ENCODE results near the gene ABCG2.

ABCG2 gene

DNA sequence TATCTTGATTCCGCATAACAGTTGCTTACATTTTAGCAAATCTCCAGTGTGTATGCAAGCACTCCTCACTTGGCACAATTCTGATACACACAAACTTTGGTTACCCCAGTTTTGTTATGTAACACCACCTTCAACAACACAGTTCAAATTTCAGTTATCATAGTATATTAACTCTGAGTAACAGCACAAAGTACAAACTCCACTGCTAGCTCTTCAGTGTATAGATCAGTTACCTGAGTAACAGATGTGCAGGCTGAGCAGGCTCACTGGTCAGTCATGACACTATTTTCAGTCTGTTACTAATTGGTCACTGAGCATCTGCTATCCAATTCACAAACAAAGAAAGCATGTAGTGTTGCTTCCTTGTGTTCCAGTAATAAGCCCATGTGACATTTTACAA, 95.6 kb downstream of the ABCG2 start:
- DNase-seq = no peak

GRCh38 chr4:88062311-88062710, 96.1 kb downstream of the ABCG2 start:
- no peak for DNase-seq

- DNase-seq = no peak
Observed at GRCh38 chr4:88060431-88060830, 98.0 kb downstream of the ABCG2 start.

DNA sequence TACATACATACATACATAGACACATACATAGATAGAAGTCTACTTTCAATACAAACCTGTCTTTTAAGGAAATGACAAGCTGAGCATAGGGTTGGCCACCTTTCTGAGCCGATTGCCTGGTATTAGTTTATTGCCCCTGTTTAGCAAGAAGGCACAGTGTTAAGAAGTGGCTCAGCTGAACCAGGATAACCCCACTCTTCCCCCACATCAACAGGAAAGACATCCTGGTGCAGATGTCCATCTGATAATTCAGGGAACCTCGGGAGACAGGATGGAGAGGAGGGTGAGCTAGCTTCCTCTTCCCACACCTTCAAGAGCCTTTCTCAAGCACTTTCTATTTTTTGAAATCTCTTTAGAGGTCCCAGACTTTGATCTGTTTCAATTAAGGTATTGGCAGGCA, 98.7 kb downstream of the ABCG2 start:
- no peak for DNase-seq

DNA sequence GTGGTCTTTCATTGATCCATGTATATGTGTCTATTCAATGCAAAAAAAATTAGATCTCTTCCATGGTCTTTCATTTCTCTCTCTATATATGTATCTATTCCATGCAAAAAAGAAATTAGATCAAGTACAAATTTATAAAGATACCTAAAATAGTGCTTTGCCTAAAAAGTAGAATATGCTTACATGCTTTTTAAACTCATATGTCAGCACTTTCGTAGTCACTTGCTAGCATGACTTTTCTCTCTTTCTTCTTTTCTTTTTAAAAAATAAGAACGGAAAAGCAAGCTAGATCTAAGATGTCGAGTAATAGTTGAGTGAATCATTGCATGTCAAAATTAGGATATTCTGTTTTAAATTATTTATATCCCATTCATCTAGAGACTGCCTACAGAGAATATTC, 100.1 kb downstream of the ABCG2 start:
- no peak for DNase-seq

DNA sequence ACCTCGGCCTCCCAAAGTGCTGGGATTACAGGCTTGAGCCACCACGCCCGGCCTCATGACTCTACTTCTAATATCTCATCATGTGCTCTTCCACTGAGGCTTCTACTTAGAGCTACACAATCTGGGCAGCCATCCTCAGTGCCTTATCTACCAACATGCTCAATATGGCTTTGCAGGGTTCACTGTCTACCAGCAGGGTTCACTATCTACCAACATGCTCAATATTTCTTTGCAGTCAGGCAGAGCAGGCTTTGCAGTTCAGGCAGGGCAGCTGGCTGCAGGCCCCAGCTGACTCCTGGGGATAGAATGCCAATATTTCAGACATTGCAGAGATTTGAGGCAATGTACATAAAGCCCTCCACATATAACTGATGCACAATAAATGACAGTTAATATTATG, 103.5 kb downstream of the ABCG2 start:
- DNase-seq = no peak

GRCh38 chr4:88054229-88054628, 104.2 kb downstream of the ABCG2 start:
- no peak for DNase-seq

DNA sequence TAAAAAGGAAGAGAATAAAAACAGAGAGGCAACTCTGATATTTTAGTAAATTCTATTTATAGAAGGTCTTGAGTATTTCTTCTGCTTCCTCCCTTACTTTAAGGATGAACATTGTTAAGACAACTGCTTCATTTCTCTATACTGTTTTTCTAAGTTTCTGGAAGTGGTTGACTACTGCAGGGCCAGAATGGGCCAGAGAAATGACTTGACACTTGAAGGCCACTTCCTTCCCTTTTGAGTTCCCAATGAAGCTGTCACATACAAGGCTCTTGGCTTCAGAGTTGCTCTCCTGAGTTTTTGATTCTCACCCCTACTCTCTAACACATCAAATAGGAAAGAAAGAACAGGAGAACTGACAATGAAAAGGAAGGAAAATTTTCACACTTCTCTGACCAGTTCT, 113.4 kb downstream of the ABCG2 start:
- no peak for DNase-seq

DNA sequence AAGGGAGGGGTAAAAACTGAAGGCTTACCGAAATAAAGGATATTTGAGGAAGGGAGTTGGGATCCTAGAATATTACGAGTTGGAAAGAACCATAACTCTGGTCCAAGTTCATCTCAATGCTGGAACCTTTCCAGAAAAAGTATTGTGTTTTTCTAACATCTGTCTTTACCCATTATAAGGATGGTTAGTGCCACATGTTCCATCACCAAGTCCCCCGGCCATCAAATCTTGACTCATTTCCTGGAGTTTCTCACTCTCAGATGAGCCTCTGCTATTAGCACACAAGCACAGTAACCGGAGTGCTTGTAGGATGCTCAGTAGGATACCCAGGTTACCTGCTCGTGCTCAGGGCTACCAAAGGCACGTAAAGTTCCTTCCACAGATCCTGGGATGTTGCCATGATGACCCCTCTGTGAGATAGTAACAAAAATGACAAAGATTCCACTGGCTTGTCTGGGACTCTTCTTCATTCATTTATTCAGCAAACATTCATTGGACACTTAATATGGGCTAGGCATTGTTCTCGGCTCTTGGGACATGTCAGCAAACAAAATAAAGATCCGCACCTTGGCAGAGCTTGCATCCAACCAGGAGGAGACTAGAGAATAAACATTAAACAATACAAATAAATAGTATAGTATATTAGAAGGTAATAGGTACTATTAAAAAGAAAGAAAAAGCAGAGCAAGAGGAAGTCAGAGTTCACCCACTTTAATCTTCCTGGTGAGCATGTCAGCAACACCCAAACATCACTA, 114.7 kb downstream of the ABCG2 start:
- DNase-seq = no peak

DNA sequence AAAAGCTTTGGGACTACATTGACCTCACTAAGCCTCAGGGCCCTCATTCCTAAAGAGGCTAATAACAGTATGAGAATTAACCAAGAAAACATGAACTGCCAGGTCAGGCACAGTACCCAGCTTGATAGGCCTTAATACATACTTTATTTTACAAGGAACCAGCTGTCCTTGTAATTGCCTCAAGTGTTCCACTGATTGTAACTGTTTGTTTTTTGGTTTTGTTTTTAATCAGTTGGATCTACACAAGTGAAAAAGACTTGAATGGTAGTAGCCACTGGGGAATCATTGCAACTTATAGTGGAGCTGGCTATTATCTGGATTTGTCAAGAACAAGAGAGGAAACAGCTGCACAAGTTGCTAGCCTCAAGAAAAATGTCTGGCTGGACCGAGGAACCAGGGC, 115.4 kb downstream of the ABCG2 start:
- DNase-seq = no peak

- DNase-seq = no peak
Observed at GRCh38 chr4:88041626-88042025, 116.8 kb downstream of the ABCG2 start.

DNA sequence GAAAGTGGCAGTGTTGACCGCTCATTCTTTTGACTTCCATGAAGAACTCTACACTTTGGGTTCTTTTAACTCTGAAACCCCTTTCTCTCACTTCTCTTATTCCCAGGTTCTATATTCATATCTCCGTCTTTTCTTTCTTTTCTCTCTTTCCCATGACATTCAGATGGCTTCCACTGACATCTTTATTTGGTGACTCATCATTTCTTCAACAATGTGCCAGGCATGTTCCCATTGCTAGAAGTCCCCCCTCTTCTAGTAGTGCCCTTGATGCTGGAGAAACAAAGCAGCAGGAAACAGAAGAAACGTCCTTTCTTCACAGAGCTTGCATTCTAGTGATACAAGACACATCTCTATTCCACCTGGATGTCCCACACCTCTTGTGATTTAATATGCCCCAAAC, 117.7 kb downstream of the ABCG2 start:
- no peak for DNase-seq
